ENCODE results near the gene AMMECR1L. TPM values are rescaled to one million over a fixed set of nuclear protein-coding genes. Genes with fewer than 3 reads are reported as not detected.
"Not testable (repeated sequence)": the region's sequence is repeated elsewhere in the genome, so short reads cannot be mapped to it uniquely, and the experiment has no call there.

AMMECR1L gene
- total RNA-seq, 1 experiment from 2014 or later = 33.4 TPM

DNA sequence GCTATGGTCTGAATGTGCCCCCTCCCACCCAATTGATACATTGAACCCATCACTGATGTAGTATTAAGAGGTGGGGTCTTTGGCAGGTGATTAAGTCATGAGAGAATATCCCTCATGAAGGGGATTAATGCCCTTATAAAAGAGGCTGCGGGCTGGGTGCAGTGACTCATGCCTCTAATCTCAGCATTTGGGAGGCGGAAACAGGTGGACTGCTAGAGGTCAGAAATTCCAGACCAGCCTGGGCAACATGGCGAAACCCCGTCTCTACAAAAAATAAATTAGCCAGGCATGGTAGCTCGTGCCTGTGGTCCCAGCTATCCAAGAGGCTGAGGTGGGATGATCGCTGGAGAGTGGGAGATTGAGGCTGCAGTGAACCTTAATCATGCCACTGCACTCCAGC, 42.1 kb downstream of the AMMECR1L start:
- DNase-seq (ENCODE audit: extremely low read depth, low read depth) = no peak

- no peak for DNase-seq (ENCODE audit: extremely low read depth, low read depth)
These were observed 44.1 kb downstream of the AMMECR1L start for GRCh38 chr2:127841466-127842178.

DNA sequence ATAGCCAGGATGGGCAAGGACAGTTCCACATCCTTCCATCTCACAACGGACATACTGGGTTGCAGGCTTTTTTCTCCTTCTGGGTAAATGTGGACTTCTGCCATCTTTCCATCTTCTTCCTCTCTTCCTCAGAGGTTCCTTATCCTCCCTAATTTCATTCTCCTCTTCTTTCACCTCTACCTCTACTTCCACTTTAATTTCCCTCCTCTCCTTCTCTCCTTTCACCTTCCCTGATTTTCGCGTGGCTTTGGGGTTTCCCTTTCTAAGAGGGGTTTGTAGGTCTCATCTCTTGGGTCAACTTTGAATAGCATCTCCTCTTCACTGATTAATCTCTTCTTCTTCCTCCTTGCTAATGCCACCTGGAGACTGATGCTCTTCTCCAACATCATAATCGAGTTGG, 44.9 kb downstream of the AMMECR1L start:
- DNase-seq (ENCODE audit: extremely low read depth, low read depth) = no peak

GRCh38 chr2:127834951-127835350, 50.8 kb downstream of the AMMECR1L start:
- DNase-seq (ENCODE audit: extremely low read depth, low read depth) = no peak

DNA sequence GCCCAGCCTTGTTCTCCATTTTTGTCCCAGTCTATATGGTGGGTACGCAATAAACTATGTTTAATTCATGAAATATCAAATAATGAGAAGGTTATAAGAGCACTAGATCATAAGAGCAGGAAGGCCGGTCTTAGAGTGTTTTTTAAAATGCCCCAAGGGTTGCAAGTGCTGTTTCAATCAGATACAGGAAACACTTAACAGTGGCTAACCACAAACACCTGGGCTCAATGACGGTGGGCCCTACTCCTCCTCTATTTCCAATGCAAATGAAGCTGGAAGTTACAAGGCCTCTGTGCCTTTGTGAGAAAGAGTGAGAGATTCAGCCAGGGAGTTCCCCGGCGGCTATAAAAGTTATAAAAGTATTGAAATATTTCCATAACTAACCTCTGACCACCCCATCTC, 55.9 kb downstream of the AMMECR1L start:
- DNase-seq (ENCODE audit: extremely low read depth, low read depth) = no peak

- not testable (repeated sequence) for DNase-seq (ENCODE audit: extremely low read depth, low read depth)
These were observed 59.0 kb downstream of the AMMECR1L start for GRCh38 chr2:127826708-127827107.

DNA sequence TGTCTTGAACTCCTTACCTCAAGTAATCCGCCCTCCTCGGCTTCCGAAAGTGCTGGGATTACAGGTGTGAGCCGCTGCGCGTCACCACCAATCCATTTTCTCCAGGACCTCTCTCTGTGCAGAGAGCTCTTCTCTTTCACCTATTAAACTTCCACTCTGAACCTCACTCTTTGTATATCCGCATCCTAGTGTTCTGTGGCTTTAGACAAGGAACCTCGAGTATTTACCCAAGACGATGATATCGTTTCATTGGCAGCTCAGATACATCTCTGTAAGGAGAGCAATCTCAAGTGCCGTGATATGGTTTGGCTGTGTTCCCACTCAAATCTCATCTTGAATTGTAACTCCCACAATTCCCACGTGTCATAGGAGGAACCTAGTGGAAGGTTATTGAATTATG, 59.7 kb downstream of the AMMECR1L start:
- no peak for DNase-seq (ENCODE audit: extremely low read depth, low read depth)

- DNase-seq (ENCODE audit: extremely low read depth, low read depth) = no peak
These were observed 65.6 kb downstream of the AMMECR1L start for GRCh38 chr2:127820080-127820668.

DNA sequence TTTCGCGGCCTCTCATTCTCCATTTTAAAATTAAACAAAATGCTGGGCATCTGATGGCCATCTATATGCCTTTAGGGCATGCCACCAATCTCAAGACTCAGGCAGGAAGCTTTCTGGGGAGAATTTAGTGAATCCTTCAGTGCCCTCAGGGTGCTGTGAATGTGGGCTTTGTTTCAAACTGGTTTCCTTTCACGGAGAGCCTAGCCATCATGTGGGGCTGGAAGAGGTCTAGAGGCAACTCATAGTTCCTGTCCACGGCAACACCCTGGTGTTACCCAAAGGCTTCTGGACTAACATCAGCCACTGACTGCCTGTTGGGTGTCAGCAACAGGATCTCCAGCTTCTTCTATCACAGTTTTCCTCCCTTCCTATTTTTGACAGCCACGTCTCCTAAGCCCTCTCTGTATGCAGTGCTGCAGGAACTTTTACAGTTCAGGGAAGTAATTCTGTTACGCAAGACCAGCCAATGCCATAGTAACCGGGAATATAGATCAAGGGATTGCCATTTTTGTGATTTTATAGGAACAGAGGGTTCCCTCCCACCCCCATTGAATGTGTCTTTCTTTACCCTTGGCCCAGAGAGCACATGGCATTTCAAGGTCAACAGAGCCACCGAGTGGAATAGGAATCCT, 66.8 kb downstream of the AMMECR1L start:
- no peak for DNase-seq (ENCODE audit: extremely low read depth, low read depth)

DNA sequence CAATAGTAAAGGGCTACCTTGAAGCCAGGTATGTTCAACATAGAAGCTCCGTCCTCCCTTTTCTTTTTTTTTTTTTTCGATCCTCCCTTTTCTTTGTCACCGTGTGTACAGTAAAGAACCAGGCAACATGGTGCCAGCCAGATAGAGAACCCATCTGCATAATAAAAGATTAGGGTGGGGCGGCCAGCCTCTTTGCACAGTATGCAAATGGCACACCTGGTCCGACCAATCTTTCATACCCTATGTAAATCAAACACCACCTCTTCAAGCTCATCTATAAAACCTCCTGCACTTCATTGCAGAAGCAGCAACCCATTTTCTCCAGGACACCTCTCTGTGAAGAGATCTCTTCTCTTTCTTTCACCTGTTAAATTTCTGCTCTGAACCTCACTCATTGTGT, 67.5 kb downstream of the AMMECR1L start:
- DNase-seq (ENCODE audit: extremely low read depth, low read depth) = no peak

DNA sequence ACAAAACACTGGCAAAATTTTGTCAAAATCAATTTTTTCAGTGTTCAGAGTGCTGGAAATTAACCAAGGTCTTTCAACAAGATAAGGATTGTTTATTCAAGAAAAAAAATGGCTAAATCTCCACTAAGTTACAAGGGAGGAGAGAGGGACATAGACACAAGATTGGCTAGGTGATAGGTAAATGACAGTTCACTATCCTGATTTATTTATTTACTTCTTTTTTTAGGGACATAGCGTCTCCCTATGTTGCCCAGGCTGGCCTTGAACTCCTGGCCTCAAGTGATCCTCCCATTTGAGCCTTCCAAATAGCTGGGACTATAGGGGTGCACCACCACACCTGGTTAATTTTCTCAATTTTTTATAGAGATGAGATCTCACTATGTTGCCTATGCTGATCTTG, 71.1 kb downstream of the AMMECR1L start:
- no peak for DNase-seq (ENCODE audit: extremely low read depth, low read depth)

GRCh38 chr2:127812441-127812840, 73.3 kb downstream of the AMMECR1L start:
- not testable (repeated sequence) for DNase-seq (ENCODE audit: extremely low read depth, low read depth)

Small RNA genes lying within 50 kb of the gene (small RNA-seq; reads per million reads assigned to genes)
- gene AC012306.1 (0 reads per million in 2 experiments), gene RF00017 (0 reads per million in 2 experiments), gene RF00019 (0 reads per million in 2 experiments), gene RNU6-395P (0 reads per million in 2 experiments)

Other genes with a start within 250 kb of the AMMECR1L start
- gene GPR17, start 239.8 kb downstream of the AMMECR1L start, total RNA-seq (2014; rRNA removed; shearing (Covaris generic)) = not detected in 2 replicates
- gene LIMS2, start 210.4 kb downstream of the AMMECR1L start, total RNA-seq (2014; rRNA removed; shearing (Covaris generic)) = not detected in 2 replicates
- 7.4 and 8.4 TPM in 2 replicates for gene SFT2D3, start 184.5 kb downstream of the AMMECR1L start, total RNA-seq (2014; rRNA removed; shearing (Covaris generic))
- gene WDR33, start 74.8 kb downstream of the AMMECR1L start, total RNA-seq (2014; rRNA removed; shearing (Covaris generic)) = 28.5 and 32.7 TPM in 2 replicates
- 34.4 and 44.1 TPM in 2 replicates for gene POLR2D, start 27.8 kb downstream of the AMMECR1L start, total RNA-seq (2014; rRNA removed; shearing (Covaris generic))
- 9.1 and 10.1 TPM in 2 replicates for gene SAP130, start 142.1 kb upstream of the AMMECR1L start, total RNA-seq (2014; rRNA removed; shearing (Covaris generic))
- 83.9 and 110 TPM in 2 replicates for gene UGGT1, start 205.2 kb upstream of the AMMECR1L start, total RNA-seq (2014; rRNA removed; shearing (Covaris generic))